Breast epithelium (tissue), 3 donors: ENCODE measurements around the gene ST7.

ENCODE experiments used
- CTCF ChIP-seq, 3 donors: fragments of 450-650 bp; IDR thresholded peaks; one replicate each; pipeline ENCODE4 v1.5.1; 2016 to 2017; ENCODE audit warnings: antibody characterized with exemption in 3 of 3, mild to moderate bottlenecking in 3 of 3, moderate library complexity in 3 of 3
- POLR2A ChIP-seq: fragments of 450-650 bp; IDR thresholded peaks from one replicate; pipeline ENCODE4 v1.6.1; 2016; ENCODE audit warnings: antibody characterized with exemption, mild to moderate bottlenecking, moderate library complexity

DNA sequence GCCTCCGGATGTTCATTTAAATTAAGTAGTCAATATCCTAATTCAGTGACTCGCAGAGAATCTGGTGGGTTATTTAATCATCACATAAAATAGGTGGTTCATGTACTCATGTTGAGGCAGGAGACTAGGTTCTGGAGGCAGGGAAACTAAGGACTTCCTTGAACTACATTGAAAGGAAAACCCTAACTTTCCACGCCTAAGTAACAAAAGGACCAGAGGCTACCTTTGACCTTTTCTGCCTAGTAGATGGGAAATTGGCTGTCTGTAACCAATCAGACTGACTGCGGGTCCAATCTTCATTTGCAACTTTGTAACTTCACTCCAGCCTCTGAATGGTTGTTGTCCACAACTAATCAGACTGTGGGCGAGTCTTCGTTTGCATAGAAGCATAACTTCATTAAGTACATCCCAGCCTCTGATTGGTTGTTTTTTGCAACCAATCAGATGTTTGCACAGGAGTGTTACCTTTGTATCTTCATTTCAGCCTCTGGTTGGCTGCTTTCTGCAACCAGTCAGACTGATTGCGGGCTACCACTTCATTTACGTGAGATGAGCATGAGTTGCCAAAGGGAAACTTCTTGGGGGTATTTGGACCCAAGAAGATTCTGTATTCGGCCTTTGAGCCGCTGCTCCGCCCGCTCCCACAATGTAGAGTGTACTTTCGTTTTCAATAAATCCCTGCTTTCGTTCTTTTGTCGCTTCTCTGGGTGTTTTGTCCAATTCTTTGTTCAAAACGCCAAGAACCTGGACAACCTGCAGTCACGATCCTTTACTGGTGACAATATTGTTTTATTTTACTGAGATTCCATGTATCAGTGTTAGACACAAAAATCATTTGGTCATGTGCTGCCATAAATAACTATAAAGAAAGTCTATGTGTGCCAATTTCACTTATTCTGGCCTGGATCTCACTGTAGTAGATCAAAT is 1.7 kb upstream of the ST7 start:
- TF ChIP-seq CTCF (IDR thresholded peaks at IDR 0.05) (no peak), POLR2A (no peak)
